Measurements from ENCODE around the gene EFCAB11. TPM values are rescaled to one million over a fixed set of nuclear protein-coding genes. Genes with fewer than 3 reads are reported as not detected.

Gene EFCAB11, protein sequence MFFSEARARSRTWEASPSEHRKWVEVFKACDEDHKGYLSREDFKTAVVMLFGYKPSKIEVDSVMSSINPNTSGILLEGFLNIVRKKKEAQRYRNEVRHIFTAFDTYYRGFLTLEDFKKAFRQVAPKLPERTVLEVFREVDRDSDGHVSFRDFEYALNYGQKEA
- total RNA-seq = 8.7 and 9.4 TPM in 2 replicates

DNA sequence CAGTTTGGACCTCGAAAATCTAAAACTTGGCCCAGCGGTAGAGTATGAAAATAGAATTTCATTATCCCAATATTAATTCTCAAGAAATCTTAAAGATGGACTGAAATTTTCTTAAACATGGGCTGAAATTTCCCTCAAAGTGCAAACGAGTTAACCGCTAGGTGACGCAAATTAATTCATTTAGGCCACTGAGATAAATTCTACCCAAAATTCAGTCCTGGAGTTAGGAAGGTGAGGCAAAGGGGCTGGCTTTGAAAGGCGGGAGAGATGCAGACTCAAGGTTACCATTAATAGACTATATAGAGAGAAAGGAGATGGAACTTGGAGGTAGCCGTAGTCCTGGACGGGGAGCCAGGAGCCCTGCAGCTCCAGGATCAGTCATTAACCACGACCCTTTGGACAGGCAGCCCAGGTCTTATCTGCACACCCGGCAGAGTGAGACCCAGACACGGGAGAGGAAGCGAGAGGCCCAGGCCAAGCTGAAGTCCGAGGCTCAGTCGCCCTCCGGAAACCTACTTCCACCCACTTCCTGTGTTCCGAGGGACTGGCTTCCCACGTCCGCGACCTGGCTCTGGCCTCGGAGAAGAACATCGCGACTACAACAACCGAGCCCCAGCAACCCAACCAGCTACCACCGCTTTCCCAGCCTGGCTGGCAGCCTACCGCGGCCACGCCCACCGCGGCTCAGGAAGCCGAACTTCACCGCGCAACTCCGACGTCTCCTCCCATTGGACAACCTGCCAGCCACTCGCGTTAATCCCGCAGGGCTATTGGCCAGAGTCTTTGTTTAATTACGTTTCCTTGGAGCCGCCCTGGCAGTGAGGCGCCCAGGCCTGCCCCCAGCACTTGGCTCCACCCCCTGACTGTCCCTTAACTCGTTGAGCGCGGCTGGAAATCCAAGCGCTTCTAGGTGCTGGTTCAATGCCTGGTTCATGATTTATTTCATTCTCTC lies at the start of gene EFCAB11:
EFCAB11 (minus strand) TSS at position 661 of the 952 bp plus-strand sequence; CDS start at position 591, 70 bp downstream.

DNA sequence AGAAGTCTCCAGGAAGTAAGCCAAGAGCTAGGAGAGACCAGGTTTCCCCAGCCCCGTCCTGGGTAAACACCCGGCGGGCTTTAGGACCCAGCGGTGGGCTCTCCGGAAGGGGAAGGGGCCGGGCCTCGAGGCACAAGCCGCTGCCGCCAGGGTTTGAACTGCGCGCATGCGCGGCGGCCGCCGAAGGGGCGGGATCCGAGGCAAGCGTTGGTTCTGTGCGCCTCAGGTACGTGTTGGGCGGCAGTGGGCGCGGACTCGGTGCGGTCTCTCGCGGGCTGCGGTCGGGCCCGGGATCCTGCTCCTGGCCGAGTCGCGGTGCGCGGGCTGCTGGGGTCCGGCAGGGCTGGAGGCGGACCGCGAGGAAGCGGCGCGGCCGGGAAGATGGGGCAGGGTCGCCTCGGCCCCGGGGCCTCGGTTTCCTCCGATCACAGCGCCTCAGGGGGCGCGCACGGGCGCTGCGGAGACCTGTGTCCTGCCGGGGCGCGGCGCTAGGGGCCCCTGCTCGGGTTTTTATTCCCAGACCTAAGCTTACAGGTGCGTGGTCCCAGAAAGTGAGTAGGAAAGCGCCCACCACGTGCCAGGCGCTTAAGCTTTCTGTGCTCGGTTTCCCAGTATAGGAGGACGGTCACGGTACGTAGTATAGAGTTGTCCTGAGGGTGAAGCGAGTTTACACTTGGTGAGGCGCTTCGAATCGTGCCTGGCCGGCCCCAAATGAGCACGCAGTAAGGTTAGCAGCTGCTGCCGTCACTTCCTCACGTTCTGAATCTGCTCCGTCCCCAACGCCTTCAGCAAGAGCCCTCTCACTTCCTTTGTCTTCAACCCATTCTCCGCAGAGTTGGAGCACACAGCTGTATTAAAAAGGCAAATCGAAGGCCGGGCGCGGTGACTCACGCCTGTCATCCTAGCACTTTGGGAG lies 1.5 kb upstream of the EFCAB11 start, which contains the start of gene TDP1:
TDP1 (plus strand) TSS at position 183 of the 916 bp plus-strand sequence. CDS start 7,188 bp downstream, outside the sequence.

Other genes starting within 250 kb of the EFCAB11 start
- 24.5 and 36.6 TPM in 2 replicates for gene TDP1, start 1.2 kb upstream of the EFCAB11 start, total RNA-seq
- not detected in 2 replicates for gene KCNK13, start 107.3 kb upstream of the EFCAB11 start, total RNA-seq